Measurements from ENCODE around the gene PIWIL1. TPM values are rescaled to one million over a fixed set of nuclear protein-coding genes. Genes with fewer than 3 reads are reported as not detected.
A peak's percentile ranks its signal among the peaks of the same experiment; 100 is the strongest.

The PIWIL1 gene
- total and polyA plus RNA-seq, 7 experiments from 2014 or later: not detected

DNA sequence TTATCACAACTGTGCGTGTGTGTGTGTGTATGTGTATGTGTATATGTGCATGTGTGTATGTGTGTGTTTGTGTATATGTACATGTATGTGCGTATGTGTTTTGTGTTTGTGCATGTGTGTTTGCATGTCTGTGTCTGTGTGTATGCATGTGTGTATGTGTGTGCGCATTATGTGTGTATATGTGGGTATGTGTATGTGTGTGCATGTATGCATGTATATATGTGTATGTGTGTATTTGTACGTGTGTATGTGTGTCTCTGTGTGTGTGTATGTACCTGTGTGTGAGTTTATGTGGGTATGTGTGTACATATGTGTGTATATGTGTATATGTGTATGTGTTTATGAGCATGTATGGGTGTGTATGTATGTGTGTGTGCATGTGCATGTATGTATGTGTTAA, 37.6 kb upstream of the PIWIL1 start:
- ChIA-PET POLR2A (no interaction called here), CTCF (no interaction called here)
- Histone ChIP-seq H3K4me3 (ENCODE audit: low read length) (no peak overlapping the region), H3K27me3 (ENCODE audit: control insufficient read depth in 2 of 2, insufficient read depth in 2 of 2, low read length in 2 of 2) (no peaks in the 10 kb centered on the region), H3K9me3 (ENCODE audit: control insufficient read depth in 2 of 3, low read length in 3 of 3) (no peaks in the 10 kb centered on the region), H3K36me3 (ENCODE audit: control insufficient read depth in 2 of 3, insufficient read depth in 3 of 3, low read length in 3 of 3) (no peaks in the 10 kb centered on the region), H3K4me1 (ENCODE audit: control insufficient read depth in 2 of 2, insufficient read depth in 2 of 2, low read length in 2 of 2) (no peaks in the 10 kb centered on the region), H3K27ac (ENCODE audit: low read depth, low read length) (no peak overlapping the region)
- Mint-ChIP-seq H3K4me3 (no peak overlapping the region), H3K27ac (peak overlapping the region in 1 of 9 donors; percentile 49), H3K9me3 (peaks cover 0 to 14% (median 5%) of the 10 kb centered on the region in 11 donors), H3K27me3 (peaks cover 0 to 14% (median 6%) of the 10 kb centered on the region in 5 donors), H3K36me3 (no peaks in the 10 kb centered on the region), H3K4me1 (no peaks in the 10 kb centered on the region)
- intact Hi-C loops (cut with micrococcal nuclease): no loop called here
- peak; percentile 26 for ATAC-seq
- DNase-seq: no peak

- Histone ChIP-seq H3K9me3 (ENCODE audit: control insufficient read depth in 2 of 3, low read length in 3 of 3) (no peaks in the 10 kb centered on the region), H3K4me1 (ENCODE audit: control insufficient read depth in 2 of 2, insufficient read depth in 2 of 2, low read length in 2 of 2) (no peaks in the 10 kb centered on the region), H3K4me3 (ENCODE audit: low read length) (no peak overlapping the region), H3K36me3 (ENCODE audit: control insufficient read depth in 2 of 3, insufficient read depth in 3 of 3, low read length in 3 of 3) (no peaks in the 10 kb centered on the region), H3K27ac (ENCODE audit: low read depth, low read length) (no peak overlapping the region), H3K27me3 (ENCODE audit: control insufficient read depth in 2 of 2, insufficient read depth in 2 of 2, low read length in 2 of 2) (no peaks in the 10 kb centered on the region)
- Mint-ChIP-seq H3K4me3 (no peak overlapping the region), H3K4me1 (no peaks in the 10 kb centered on the region), H3K27ac (no peak overlapping the region), H3K9me3 (peaks cover 0 to 14% (median 5%) of the 10 kb centered on the region in 11 donors), H3K36me3 (no peaks in the 10 kb centered on the region), H3K27me3 (peaks cover 0 to 14% (median 5%) of the 10 kb centered on the region in 5 donors)
- DNase-seq (no peak), ATAC-seq (no peak)
- intact Hi-C loops (cut with micrococcal nuclease): no loop called here
- CTCF ChIA-PET: no interaction called here
- POLR2A ChIA-PET: no interaction called here
Observed at GRCh38 chr12:130300737-130301535, 36.8 kb upstream of the PIWIL1 start.

DNA sequence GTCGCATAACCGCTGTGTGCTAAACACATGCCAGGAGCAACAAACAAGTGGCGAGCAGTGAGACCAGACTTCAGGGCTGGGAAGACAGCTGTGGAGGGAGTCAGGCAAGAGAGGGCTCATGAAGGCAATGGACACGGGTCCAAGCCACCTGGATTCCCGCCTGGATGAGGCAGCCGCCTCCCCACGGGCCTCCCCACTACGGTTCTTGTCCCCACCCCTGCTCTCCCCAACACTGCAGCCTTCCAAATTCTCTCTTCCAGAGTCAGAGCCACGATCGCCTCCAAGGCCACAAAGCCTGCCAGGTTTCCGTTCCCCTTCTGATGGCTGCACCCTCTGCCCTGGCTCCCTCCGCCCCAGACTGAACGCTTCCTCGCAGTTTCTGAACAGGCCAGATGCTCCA, 36.1 kb upstream of the PIWIL1 start:
- Mint-ChIP-seq H3K27ac (no peak overlapping the region), H3K4me3 (no peak overlapping the region), H3K36me3 (no peaks in the 10 kb centered on the region), H3K27me3 (peaks cover 0 to 14% (median 6%) of the 10 kb centered on the region in 5 donors), H3K4me1 (no peaks in the 10 kb centered on the region), H3K9me3 (peaks cover 0 to 14% (median 5%) of the 10 kb centered on the region in 11 donors)
- no peaks in the 10 kb centered on the region for H3K36me3 ChIP-seq (ENCODE audit: control insufficient read depth in 2 of 3, insufficient read depth in 3 of 3, low read length in 3 of 3)
- CTCF ChIA-PET: no interaction called here
- no peaks in the 10 kb centered on the region for H3K4me1 ChIP-seq (ENCODE audit: control insufficient read depth in 2 of 2, insufficient read depth in 2 of 2, low read length in 2 of 2)
- DNase-seq (no peak), ATAC-seq (no peak)
- H3K27me3 ChIP-seq (ENCODE audit: control insufficient read depth in 2 of 2, insufficient read depth in 2 of 2, low read length in 2 of 2): no peaks in the 10 kb centered on the region
- no peak overlapping the region for H3K4me3 ChIP-seq (ENCODE audit: low read length)
- intact Hi-C loops (cut with micrococcal nuclease): no loop called here
- no peak overlapping the region for H3K27ac ChIP-seq (ENCODE audit: low read depth, low read length)
- no peaks in the 10 kb centered on the region for H3K9me3 ChIP-seq (ENCODE audit: control insufficient read depth in 2 of 3, low read length in 3 of 3)
- POLR2A ChIA-PET: no interaction called here

DNA sequence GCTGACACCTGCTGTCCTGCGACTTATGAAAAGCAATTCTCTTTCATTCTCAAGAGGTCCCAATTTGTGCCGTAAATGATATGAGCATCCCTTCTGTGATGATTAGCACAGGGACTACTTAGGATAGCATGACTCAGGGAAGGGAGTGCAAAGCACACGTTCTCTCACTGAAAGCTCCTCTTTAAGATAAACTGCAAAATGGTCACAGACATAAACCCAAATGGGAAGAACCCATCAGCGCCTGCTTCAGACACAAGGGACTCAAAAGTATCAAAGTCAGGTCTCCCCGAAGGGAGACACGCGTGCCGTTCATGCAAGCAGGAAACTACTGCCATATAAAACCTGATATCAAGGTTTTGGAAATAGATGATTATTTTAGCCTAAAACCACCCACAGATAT, 33.9 kb upstream of the PIWIL1 start:
- peaks cover 0 to 26% (median 9%) of the 10 kb centered on the region in 5 donors for H3K27me3 Mint-ChIP-seq
- no peaks in the 10 kb centered on the region for H3K9me3 ChIP-seq (ENCODE audit: control insufficient read depth in 2 of 3, low read length in 3 of 3)
- H3K9me3 Mint-ChIP-seq: peaks cover 0 to 8% (median 2%) of the 10 kb centered on the region in 11 donors
- H3K4me1 Mint-ChIP-seq: no peaks in the 10 kb centered on the region
- no peak overlapping the region for H3K4me3 Mint-ChIP-seq
- intact Hi-C loops (cut with micrococcal nuclease): no loop called here
- no peak for ATAC-seq
- no peak overlapping the region for H3K4me3 ChIP-seq (ENCODE audit: low read length)
- no peaks in the 10 kb centered on the region for H3K27me3 ChIP-seq (ENCODE audit: control insufficient read depth in 2 of 2, insufficient read depth in 2 of 2, low read length in 2 of 2)
- no peak for DNase-seq
- CTCF ChIA-PET: no interaction called here
- H3K36me3 Mint-ChIP-seq: no peaks in the 10 kb centered on the region
- no peak overlapping the region for H3K27ac ChIP-seq (ENCODE audit: low read depth, low read length)
- no peak overlapping the region for H3K27ac Mint-ChIP-seq
- POLR2A ChIA-PET: no interaction called here
- H3K36me3 ChIP-seq (ENCODE audit: control insufficient read depth in 2 of 3, insufficient read depth in 3 of 3, low read length in 3 of 3): no peaks in the 10 kb centered on the region
- H3K4me1 ChIP-seq (ENCODE audit: control insufficient read depth in 2 of 2, insufficient read depth in 2 of 2, low read length in 2 of 2): no peaks in the 10 kb centered on the region

DNA sequence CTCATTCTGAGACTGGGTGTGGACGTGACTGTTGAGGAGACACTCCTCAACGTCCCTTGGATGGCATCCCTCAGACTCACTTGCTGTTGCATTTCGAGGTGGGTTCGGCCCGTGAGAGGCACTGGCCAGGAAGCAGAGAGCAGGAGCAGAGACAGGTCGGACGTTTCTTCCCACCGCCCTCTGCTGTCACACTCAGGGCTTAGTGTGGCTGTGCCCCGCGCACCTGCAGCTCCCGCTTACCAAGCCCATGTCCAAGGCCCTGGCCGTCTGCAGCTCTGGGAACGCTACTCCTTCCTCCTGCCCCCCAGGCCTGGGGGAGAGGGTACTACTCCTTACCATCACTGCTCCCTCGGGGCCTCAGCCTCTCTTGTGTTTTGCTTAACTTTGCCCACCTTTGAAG, 29.8 kb upstream of the PIWIL1 start:
- H3K27me3 Mint-ChIP-seq: peaks cover 0 to 24% (median 10%) of the 10 kb centered on the region in 5 donors
- Histone ChIP-seq H3K9me3 (ENCODE audit: control insufficient read depth in 2 of 3, low read length in 3 of 3) (no peaks in the 10 kb centered on the region), H3K27ac (ENCODE audit: low read depth, low read length) (no peak overlapping the region), H3K4me3 (ENCODE audit: low read length) (no peak overlapping the region), H3K27me3 (ENCODE audit: control insufficient read depth in 2 of 2, insufficient read depth in 2 of 2, low read length in 2 of 2) (no peaks in the 10 kb centered on the region), H3K4me1 (ENCODE audit: control insufficient read depth in 2 of 2, insufficient read depth in 2 of 2, low read length in 2 of 2) (no peaks in the 10 kb centered on the region), H3K36me3 (ENCODE audit: control insufficient read depth in 2 of 3, insufficient read depth in 3 of 3, low read length in 3 of 3) (no peaks in the 10 kb centered on the region)
- no peaks in the 10 kb centered on the region for H3K36me3 Mint-ChIP-seq
- CTCF ChIA-PET: no interaction called here
- intact Hi-C loops (cut with micrococcal nuclease): no loop called here
- H3K4me3 Mint-ChIP-seq: no peak overlapping the region
- ATAC-seq: no peak
- DNase-seq: no peak
- POLR2A ChIA-PET: no interaction called here
- H3K4me1 Mint-ChIP-seq: no peaks in the 10 kb centered on the region
- H3K9me3 Mint-ChIP-seq: no peaks in the 10 kb centered on the region
- H3K27ac Mint-ChIP-seq: no peak overlapping the region

DNA sequence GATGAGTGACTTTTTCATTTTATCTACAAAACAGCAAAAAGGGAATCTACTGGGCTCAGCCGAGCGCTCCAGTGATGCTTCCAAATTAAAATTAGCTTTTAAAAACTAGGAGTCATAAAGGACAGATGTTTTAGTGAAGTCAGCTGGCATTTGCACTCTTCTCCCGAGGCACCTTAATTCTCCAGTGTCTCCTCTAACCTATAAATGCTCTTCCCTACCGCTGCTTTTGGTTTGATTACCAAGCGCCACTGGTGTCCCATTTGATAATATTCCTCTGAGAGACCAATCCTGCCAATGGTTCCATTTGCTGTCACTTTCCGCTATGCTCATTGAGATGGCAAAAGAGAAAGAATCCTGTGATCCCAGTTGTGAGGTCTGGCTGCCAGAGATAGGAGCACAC, 29.3 kb upstream of the PIWIL1 start:
- Histone ChIP-seq H3K9me3 (ENCODE audit: control insufficient read depth in 2 of 3, low read length in 3 of 3) (no peaks in the 10 kb centered on the region), H3K36me3 (ENCODE audit: control insufficient read depth in 2 of 3, insufficient read depth in 3 of 3, low read length in 3 of 3) (no peaks in the 10 kb centered on the region), H3K4me3 (ENCODE audit: low read length) (no peak overlapping the region), H3K4me1 (ENCODE audit: control insufficient read depth in 2 of 2, insufficient read depth in 2 of 2, low read length in 2 of 2) (no peaks in the 10 kb centered on the region), H3K27me3 (ENCODE audit: control insufficient read depth in 2 of 2, insufficient read depth in 2 of 2, low read length in 2 of 2) (no peaks in the 10 kb centered on the region), H3K27ac (ENCODE audit: low read depth, low read length) (no peak overlapping the region)
- ATAC-seq (no peak), DNase-seq (no peak)
- H3K27me3 Mint-ChIP-seq: peaks cover 0 to 19% (median 7%) of the 10 kb centered on the region in 5 donors
- no peak overlapping the region for H3K27ac Mint-ChIP-seq
- ChIA-PET POLR2A (no interaction called here), CTCF (no interaction called here)
- no peaks in the 10 kb centered on the region for H3K9me3 Mint-ChIP-seq
- intact Hi-C loops (cut with micrococcal nuclease): no loop called here
- no peak overlapping the region for H3K4me3 Mint-ChIP-seq
- no peaks in the 10 kb centered on the region for H3K4me1 Mint-ChIP-seq
- no peaks in the 10 kb centered on the region for H3K36me3 Mint-ChIP-seq

DNA sequence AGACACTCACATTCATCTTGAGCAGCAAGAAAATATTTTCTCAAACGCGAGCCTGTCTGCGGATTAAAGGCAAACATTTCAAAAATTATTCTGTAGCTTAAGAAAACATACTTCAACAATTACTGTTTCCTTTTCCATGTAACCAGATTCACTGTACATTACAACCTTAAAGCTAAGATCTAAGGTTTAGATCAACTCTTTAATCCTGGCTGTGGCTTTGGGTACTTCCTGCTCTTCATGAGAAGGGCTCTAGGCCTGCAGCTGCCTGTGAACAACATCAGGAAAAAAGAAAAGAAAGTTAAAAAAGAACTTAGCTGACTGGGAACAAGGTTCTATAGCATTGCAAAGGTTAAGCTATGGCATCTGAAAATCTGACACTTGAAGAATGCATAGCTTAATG, 21.4 kb upstream of the PIWIL1 start:
- intact Hi-C loops (cut with micrococcal nuclease): no loop called here
- H3K9me3 Mint-ChIP-seq: peaks cover 0 to 4% (median 0%) of the 10 kb centered on the region in 11 donors
- no peaks in the 10 kb centered on the region for H3K4me1 ChIP-seq (ENCODE audit: control insufficient read depth in 2 of 2, insufficient read depth in 2 of 2, low read length in 2 of 2)
- H3K4me3 ChIP-seq (ENCODE audit: low read length): no peak overlapping the region
- H3K27me3 Mint-ChIP-seq: peaks cover 0 to 6% (median 4%) of the 10 kb centered on the region in 5 donors
- H3K36me3 ChIP-seq (ENCODE audit: control insufficient read depth in 2 of 3, insufficient read depth in 3 of 3, low read length in 3 of 3): no peaks in the 10 kb centered on the region
- no peak overlapping the region for H3K27ac ChIP-seq (ENCODE audit: low read depth, low read length)
- DNase-seq (peak in 5 of 9 donors; percentile 4 to 27 (median 15)), ATAC-seq (no peak)
- H3K36me3 Mint-ChIP-seq: no peaks in the 10 kb centered on the region
- no peaks in the 10 kb centered on the region for H3K27me3 ChIP-seq (ENCODE audit: control insufficient read depth in 2 of 2, insufficient read depth in 2 of 2, low read length in 2 of 2)
- POLR2A ChIA-PET: interaction anchor here (0.6 kb wide), 1 partner anchor 21 kb away, joined by 3 read pairs; no protein-coding TSS in a partner anchor
- peak overlapping the region in 2 of 10 donors; percentile 20 to 36 for H3K4me3 Mint-ChIP-seq
- CTCF ChIA-PET: interaction anchor here (0.6 to 1.3 kb wide), 2 partner anchors 284 to 419 kb away, joined by 3 read pairs; no protein-coding TSS in a partner anchor
- peaks cover 0 to 24% (median 5%) of the 10 kb centered on the region in 7 donors for H3K4me1 Mint-ChIP-seq
- no peaks in the 10 kb centered on the region for H3K9me3 ChIP-seq (ENCODE audit: control insufficient read depth in 2 of 3, low read length in 3 of 3)
- peak overlapping the region in 1 of 9 donors; percentile 67 for H3K27ac Mint-ChIP-seq
